ENCODE data around the gene STK25.

DNA sequence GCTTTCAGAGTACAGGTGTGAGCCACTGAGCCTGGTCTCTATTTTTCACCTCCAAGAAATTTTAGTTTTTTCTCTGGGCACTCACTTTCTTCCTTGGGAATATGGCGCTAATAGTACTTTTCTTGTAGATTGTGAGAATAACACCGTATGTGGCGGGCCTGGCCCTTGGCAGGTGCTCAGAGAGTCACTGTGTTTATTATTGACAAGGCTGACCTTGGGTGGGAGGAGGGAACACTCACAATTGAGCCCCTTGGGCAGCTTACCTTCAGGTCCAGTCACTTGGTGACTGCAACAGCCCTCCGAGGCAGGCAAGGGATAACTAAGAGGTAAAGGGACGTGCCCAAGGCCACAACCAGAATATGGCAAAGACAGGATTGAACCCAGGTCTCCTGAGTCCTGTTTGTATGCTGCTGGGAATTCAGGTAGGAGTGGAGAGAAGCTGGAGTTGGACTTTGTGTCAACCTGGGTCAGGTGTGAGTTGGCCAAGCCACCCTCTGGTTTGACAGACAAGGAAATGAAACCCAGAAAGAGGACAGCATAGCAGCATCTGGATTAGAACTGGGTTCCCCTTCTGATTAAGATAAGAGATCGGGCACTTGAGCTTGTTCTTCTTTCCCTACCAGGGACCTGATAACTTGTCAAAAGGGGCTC, 2.8 kb upstream of the STK25 start:
- TF ChIP-seq POLR2A (IDR thresholded peaks at IDR 0.05; ENCODE audit: low read length) (no peak), GATA1 (IDR thresholded peaks at IDR 0.05; ENCODE audit: low read depth, low read length) (no peak)

All from erythroblast (primary cell).